Mammary epithelial cell (primary cell): Measurements from ENCODE around the gene TET3.

Experiments
- EZH2 ChIP-seq: IDR thresholded peaks from 2 replicates; pipeline ENCODE4 v1.6.1; 2012; ENCODE audit warnings: low read length, inconsistent platforms, borderline replicate concordance
- TF ChIP-seq, protein P1 (sequence below), 2 donors: IDR thresholded peaks in 1 of 2; conservative IDR thresholded peaks in 1 of 2; 2 replicates each; pipeline ENCODE4 v1.5.1; 2011 to 2012; ENCODE audit warnings: inconsistent platforms in 2 of 2, low read length in 2 of 2, mild to moderate bottlenecking in 2 of 2, control low read depth in 1 of 2, low read depth in 1 of 2; ENCODE audit not compliant: insufficient read depth in 1 of 2; ENCODE audit errors: extremely low read depth in 1 of 2

DNA sequence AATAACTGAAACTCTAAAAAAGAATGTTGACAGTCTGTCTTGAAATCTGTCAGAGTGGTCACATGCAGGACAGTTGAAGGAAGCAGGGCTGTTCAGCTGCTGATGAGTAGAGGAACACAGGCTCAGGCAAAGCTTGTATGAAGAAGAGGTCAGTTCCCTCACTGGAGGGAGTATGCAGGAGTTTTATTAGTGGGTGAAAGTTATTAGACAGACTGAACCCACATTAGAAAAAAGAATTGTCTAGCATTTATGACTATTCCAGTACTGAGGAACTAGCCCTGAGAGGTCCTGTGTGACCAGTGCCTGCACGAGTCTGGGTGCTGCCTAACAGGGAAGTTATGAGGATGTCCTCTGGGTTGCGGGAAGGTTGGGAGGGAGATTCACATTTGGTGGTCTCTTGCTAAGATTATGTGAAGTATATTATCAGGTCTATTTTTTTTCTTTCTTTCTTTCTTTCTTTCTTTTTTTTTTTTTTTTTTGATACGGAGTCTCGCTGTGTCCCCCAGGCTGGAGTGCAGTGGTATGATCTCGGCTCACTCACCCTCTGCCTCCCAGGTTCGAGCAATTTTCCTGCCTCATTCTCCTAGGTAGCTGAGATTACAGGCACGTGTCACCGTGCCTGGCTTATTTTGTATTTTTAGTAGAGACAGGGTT, 9.6 kb downstream of the TET3 start:
- TF ChIP-seq, protein P1, sequence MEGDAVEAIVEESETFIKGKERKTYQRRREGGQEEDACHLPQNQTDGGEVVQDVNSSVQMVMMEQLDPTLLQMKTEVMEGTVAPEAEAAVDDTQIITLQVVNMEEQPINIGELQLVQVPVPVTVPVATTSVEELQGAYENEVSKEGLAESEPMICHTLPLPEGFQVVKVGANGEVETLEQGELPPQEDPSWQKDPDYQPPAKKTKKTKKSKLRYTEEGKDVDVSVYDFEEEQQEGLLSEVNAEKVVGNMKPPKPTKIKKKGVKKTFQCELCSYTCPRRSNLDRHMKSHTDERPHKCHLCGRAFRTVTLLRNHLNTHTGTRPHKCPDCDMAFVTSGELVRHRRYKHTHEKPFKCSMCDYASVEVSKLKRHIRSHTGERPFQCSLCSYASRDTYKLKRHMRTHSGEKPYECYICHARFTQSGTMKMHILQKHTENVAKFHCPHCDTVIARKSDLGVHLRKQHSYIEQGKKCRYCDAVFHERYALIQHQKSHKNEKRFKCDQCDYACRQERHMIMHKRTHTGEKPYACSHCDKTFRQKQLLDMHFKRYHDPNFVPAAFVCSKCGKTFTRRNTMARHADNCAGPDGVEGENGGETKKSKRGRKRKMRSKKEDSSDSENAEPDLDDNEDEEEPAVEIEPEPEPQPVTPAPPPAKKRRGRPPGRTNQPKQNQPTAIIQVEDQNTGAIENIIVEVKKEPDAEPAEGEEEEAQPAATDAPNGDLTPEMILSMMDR (conservative IDR thresholded peaks at IDR 0.05 in 1 of 2, IDR thresholded peaks at IDR 0.05 in 1 of 2; ENCODE audit: extremely low read depth in 1 of 2, insufficient read depth in 1 of 2, low read depth in 1 of 2, low read length in 2 of 2): no peak
- no peak for TF ChIP-seq EZH2
